GM19468 (cell line): ENCODE results near the gene NCBP2L.
"Not testable (repeated sequence)": the region's sequence is repeated elsewhere in the genome, so short reads cannot be mapped to it uniquely, and the experiment has no call there.

Experiments
- ATAC-seq: cut with Tn5 transposase; IDR thresholded peaks from one replicate; pipeline ENCODE4 v1.9.1; 2021; ENCODE audit warnings: mild to moderate bottlenecking, moderate library complexity, moderate number of reproducible peaks; ENCODE audit not compliant: unreplicated experiment; ENCODE audit errors: extremely low read depth

The NCBP2L gene

DNA sequence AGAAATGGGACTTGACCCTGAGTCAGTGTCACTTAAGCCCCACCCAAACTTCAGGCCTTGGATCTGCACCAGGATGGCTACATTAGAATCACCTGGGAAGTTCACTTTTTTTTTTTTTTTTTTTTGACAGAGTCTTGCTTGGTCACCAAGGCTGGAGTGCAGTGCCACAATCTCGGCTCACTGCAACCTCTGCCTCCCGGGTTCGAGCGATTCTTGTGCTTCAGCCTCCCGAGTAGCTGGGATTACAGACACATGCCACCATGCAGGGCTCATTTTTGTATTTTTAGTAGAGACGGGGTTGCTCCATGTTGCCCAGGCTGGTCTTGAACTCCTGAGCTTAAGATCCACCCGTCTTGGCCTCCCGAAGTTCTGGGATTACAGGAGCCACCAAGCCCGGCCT is 3.0 kb downstream of the NCBP2L start:
- ATAC-seq, result no peak

DNA sequence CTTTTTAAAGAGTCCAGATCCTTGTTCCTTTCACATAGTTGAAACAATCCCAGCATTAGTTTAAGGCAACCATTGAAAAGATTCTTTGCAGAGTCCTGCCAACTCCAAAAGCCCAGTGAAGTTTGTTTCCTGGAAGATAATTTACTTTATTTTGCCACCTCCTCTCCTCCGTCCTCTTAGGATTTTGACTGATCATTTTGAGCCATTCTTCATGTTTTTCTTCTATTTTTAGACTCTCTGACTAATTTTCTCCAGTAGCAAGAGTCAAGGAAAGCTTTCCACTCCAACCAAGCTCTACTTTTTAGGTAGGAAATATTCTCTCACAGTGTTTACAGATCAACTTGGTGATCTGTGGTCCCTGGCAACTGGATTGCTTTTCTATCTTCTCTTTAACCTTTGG is 10.3 kb downstream of the NCBP2L start:
- no peak for ATAC-seq

DNA sequence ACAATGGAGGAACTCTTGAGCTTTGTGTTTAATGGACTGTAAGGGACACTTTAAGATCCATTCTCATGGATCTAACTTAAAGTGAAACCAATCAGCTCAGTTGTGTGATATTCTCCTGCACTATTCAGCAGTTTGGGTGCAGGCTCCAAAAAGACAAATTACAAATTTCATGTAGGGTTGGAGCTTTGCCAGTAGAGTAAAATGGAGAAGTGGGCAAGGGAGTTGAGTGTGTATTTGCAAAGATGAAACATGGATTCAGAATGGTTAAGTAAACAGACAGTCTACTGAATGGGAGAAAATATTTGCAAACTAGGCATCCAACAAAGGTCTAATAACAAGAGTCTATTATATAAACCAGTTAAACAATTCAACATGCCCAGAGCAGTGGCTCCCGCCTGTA is 26.9 kb downstream of the NCBP2L start:
- ATAC-seq, result no peak

DNA sequence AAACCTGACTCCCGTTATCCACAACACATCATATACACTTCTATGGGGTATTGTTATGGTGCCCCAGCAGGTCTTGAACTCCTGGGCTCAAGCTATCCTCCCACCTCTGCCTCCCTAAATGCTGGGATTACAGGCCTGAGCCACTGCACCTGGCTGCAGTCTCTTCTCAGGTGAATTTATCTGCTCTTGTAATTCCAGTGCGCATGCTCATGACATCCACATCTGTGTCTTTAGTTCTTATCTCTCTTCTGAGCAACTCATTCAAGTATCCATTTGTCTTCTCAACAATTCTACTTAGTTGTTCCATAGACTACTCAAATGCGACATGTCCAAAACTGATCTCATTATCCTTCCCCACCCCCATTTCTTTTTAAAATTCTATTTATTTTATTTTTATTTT is 27.6 kb downstream of the NCBP2L start:
- no peak for ATAC-seq

DNA sequence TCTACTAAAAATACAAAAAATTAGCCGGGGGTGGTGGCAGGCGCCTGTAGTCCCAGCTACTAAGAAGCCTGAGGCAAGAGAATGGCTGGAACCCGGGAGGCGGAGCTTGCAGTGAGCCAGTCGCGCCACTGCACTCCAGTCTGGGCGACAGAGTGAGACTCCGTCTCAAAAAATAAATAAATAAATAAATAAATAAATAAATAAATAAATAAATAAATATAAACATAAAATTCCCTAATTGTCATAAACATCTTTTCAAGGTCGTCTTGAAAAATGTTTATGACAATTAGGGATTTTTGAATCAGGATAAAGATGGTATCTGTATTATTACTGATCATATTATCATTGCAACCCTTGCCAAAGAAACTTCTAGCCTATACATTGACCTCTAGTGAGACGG is 32.5 kb downstream of the NCBP2L start:
- not testable (repeated sequence) for ATAC-seq

DNA sequence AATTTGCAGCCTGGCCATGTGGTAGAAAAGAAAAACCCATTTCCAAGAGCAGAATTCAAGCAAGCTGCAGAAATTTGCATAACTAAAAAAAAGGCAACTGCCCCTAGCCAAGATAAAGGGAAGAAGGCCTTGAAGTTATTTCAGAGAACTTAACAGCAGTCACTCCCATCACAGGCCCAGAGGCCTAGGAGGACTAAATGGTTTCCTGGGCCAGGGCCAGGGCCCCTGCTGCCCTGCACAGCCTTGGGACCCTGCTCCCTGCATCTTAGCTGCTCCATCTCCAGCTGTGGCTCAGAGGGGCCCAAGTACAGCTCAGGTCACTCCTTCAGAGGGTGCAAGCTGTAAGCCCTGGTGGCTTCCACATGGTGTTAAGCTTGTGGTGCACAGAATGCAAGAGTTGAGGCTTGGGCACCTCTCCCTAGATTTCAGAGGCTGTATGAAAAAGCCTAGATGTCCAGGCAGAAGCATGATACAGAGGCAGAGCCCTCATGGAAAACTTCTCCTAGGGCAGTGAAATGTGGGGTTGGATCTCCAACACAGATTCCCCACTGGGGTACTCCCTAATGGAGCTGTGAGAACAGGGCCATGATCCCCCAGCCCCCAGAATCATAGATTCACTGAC is 41.5 kb downstream of the NCBP2L start:
- ATAC-seq, result no peak

DNA sequence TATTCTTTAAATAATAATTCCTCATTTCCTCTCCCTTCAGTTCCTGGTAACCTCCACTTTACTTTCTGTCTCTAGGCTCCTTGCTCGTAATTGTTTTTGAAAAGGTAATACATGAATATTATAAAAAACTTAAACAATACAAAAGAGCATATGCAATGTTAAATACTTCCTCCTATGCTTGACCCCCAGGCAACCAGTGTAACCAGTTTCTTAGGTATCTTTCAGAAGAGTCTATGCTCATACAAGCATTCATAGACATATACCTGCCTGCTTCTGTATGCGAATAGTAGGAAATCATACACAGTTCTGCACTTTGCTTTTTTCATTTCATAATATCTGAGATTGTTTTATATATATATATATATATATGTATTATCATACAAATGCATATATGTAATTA is 45.5 kb downstream of the NCBP2L start:
- no peak for ATAC-seq

DNA sequence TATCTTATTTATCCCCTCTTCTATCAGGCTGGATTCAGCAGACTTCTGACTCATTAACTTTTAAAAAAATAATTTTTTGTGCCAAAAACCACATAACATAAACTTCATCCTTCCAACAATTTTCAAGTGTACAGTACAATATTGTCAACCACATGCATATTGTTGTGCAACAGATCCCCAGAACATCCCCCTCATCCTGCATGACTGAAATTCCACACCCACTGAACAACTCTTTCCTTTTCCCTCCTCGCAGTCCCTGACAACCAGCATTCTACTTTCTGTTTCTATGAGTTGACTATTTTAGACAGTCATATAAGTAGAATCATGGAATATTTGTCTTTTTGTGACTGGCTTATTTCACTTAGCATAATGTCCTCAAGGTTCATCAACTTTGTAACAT is 45.9 kb downstream of the NCBP2L start:
- no peak for ATAC-seq

DNA sequence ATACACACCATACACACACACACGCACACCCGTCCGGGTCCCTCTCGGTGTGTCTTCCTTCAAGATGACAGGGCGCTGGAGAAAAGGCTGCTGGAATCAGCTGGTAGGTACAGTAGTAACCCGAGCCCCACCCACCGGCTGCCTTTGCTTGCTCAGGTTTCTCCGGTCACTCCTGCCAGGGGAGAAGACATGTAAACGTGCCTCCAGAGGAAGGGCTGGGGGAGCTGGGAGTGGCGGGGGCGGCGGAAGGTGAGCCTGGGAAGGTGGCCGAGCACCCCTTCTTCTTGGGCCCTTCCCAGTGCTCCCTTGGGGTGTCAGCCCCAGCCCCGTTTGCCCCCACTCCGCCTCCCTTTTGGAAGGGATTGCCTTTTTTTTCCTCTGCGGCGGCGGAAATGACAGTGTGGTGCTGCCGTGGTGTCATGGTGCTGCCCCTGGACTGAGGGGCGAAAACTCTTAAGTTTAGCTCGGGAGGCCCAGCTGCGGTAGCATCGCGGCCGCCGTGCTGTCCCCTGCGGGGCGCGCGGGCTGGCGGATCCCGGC is 48.2 kb downstream of the NCBP2L start, which contains the start of gene MID2:
Gene MID2, plus strand, starts transcription at position 169 of the 540 bp plus-strand sequence. CDS start 561 bp downstream, outside the sequence.
- ATAC-seq, result no peak

DNA sequence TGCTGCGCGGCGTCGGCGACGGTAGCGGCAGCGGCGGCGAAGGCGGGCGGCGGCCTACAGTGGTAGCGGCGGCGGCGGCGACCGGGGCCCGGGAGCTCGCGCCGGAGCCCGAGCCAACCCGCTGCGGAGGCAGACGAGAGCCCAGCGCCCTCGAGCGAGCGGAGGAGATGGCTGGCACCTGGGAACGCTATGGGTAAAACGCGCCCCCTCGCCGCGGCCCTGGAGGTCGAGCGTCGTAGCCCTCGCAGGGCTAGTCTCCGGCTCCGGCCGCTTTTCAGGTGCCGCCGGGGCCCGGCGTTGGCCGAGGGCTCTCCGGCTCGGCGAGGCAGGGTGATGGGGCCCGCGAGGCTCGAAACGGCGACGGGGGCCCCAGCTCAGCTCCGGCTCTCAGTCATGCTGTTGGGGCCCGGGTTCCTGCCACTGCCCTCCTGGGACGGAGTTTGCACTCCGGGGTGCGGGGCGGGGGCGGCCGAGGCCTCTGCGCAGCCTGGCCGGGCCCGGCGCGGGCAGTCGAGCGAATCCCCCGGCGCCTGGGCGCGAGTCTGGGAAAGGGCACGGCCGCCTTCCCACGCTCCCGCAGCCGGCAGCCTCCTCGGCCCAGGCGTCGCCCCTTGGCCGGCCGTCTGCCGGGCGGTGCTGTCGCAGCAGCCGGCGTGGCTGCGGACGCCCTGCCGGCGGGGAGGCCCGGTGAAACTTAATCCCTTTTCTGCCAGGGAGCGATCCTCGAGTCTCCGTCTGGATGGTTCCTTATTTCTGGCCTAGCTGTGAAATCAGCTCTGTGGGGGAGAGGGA is 48.9 kb downstream of the NCBP2L start:
- no peak for ATAC-seq

DNA sequence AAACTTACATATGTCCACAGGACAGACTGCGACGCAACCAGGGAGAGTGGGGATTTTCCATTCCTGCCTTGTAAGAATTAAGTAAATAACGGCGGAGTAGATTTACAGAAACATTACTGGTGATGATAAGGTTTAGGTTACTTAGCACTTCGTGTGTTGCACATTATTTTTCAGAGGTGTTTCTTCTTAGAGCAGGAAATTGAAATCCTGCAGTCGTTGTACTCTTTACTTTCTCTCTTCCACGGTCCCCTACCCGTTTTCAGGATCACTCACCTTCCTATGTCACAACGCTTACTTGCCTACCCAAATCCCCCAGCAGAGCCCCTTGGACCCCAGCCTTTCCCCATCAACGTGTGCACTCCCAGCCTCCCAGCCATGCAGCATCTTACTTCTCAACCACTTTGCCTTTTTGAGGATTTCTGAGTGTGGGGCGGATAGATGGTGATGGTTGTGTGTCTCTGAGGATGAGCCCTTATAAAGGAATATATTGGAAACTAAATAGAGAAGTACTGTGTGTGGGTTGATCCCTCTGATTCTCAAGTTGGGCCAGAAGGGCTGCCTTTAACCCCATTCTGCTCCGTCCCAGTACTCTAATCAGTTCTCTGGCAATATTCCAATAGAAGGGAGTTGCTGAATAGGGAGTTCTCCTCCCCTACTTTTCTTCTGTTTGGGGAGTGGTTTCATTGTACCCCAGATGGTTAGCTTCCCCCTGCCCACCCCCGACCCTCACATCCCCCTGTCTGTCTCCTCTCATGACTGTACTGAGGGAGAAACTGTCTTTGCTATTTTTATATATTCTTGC is 49.7 kb downstream of the NCBP2L start:
- ATAC-seq, result no peak

DNA sequence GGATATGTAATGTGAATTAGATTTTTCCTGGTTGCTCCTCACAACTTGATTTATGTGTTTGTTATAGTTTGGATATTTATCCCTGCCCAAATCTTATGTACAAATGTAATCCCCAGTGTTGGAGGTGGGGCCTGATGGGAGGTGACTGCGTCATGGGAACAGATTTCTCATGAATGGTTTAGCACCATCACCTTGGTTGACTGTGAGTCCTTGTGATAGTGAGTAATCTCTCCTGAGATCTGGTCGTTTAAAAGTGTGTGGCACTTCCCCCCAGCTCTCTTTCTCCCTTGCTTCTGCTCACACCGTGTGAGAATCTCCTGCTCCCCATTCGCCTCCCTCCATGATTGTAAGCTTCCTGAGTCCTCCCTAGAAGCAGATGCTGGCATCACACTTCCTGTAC is 50.3 kb downstream of the NCBP2L start:
- no peak for ATAC-seq

DNA sequence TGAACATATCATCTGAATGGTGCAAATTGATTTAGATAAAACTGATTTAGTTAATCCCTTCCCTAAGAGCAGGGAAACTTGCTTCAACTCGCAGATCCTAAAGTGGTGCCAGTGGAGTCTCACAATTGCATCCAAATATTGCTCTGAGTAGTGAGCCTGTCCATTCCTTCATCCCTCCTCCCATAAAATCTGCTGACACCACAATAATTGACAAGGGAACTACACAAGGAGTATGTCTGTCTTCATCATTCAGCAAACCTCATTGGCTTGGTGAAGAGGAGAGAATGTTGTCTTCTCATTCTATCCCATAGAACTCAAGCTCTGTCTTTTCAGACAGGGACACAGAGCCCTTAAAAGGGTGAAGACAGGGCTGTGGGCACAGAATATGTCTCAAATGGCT is 52.3 kb downstream of the NCBP2L start:
- no peak for ATAC-seq

DNA sequence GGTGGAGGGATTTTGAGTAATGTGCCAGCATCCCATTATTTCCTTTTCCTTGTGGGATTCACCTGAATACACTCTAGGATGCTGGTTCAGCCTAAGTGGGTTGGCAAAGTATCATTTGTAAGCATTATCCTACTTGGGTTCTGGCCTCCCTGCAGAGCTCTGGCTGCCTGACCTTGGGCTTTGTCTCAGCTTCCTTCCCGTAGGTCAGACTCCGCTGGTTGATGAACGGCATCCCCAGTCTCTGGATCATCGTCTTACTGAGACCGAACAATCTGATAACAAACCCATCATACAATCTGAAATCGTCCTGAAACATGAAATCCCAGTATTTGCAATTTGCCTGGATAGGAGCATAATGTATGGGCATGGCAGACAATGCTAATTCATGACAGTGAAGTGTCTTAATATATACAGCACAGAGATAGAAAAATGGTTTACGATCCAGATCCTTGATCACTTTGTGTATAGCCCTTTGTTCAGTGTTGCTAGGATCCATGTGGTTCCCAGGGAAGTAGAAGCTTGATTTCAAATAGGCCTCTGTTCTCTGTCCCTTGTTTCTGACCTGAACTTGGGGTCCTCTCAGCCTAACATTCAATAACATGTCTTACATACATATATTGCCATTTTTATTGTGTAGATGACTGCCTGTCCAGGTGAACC is 53.7 kb downstream of the NCBP2L start:
- no peak for ATAC-seq

DNA sequence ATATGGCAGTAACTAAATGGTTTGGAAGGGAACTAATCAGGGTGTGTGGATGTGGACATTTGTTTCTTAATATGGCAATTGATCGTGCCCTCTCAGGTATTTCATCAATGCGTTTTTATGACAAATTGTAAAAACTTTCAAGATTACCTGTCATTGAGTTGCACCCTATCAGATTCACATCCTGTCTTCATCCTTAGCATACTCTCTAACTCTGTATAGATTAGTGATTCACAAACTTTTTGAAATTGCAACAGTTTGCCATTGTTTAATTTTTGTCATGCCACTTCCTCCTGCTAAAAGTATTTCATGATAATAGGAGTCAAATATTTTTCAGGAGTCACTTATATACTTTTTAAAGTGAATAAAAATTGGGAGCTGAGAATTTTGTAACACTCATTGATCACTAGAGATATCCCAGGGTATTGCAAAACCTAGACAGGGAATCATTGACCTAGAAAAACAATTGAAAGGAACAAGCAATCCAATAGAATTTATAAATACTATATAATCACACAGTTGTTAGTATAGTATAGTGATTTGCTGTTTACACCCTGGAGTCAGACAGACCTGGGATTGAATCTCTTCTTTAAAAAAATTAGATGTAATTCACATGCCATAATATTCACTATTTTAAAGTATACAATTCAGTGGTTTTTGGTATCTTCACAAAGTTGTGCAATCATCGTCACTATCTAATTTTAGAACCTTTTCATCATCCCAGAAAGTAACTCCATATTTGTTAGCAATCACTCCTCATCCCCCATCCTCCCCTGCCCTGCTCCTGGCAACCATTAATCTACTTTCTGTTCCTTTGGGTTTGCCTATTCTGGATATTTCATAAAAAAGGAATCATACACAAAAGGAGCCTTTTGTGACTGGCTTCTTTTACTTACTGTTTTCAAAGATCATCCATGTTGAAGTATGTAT is 57.0 kb downstream of the NCBP2L start:
- ATAC-seq, result no peak

DNA sequence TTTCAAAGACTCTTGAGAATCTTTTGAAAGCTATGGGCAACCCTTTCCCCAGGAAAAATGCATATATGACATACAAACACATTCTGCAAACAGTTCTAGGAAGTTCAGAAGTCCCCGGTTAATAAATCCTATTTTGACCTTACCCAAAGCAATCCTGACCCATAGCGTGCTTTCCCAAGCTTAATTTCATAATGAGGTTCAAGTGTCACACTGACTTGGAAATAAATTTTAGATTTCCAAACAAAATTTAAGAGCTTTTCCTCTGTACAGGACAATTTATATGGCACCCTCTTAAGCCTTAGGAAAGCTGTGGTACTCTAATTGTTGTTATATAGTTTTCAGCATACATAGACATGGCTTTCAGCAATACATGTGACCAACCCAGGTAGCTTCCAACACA is 59.4 kb downstream of the NCBP2L start:
- no peak for ATAC-seq

DNA sequence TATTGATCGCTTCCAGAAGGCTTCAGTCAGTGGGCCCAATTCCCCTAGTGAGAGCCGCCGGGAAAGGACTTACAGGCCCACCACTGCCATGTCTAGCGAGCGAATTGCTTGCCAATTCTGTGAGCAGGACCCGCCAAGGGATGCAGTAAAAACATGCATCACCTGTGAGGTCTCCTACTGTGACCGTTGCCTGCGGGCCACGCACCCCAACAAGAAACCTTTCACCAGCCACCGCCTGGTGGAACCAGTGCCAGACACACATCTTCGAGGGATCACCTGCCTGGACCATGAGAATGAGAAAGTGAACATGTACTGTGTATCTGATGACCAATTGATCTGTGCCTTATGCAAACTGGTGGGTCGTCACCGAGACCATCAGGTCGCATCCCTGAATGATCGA is 63.4 kb downstream of the NCBP2L start:
- no peak for ATAC-seq

DNA sequence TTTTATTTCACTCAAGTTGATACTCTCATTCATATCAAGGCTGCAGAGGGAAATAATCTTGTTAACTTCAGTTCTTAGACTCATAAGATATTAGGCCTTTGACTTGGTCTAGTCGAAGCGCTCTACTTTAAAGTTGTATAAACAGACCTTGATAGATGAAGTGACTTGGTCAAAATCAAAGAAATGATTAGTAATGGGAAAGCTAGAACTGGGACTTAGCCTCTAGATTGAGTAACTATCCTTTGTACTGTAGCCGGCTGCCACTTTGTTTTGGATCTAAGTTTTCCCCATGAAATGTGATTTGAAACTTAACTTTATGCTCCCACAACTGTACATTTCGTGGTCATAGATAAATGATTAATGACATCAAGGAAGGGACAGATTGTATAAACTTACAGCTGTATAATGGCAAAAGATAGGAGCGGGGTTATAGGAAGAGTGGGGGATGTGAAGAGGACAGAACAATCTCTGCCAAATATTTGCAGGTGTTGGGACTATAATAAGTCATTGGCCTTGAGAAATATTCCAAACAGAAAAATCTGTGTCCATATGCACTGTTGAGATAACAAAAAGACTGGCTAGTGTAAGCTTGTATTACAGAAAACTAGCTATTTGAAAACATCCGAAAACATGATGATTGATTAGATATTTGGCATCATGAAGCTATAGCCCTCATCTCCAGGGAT is 65.3 kb downstream of the NCBP2L start:
- no peak for ATAC-seq
